Activated CD4-positive, alpha-beta T cell treated with anti-CD3 and anti-CD28 coated beads for 24 hours (primary cell): Measurements from ENCODE around the gene APEX2.
"Not testable (repeated sequence)": the region's sequence is repeated elsewhere in the genome, so short reads cannot be mapped to it uniquely, and the experiment has no call there.

Experiments
- DNase-seq, 2 donors: peaks; one replicate each; pipeline ENCODE4 v3.0.0-alpha.2; 2020; ENCODE audit warnings: low read depth in 2 of 2

APEX2 gene, protein sequence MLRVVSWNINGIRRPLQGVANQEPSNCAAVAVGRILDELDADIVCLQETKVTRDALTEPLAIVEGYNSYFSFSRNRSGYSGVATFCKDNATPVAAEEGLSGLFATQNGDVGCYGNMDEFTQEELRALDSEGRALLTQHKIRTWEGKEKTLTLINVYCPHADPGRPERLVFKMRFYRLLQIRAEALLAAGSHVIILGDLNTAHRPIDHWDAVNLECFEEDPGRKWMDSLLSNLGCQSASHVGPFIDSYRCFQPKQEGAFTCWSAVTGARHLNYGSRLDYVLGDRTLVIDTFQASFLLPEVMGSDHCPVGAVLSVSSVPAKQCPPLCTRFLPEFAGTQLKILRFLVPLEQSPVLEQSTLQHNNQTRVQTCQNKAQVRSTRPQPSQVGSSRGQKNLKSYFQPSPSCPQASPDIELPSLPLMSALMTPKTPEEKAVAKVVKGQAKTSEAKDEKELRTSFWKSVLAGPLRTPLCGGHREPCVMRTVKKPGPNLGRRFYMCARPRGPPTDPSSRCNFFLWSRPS

DNA sequence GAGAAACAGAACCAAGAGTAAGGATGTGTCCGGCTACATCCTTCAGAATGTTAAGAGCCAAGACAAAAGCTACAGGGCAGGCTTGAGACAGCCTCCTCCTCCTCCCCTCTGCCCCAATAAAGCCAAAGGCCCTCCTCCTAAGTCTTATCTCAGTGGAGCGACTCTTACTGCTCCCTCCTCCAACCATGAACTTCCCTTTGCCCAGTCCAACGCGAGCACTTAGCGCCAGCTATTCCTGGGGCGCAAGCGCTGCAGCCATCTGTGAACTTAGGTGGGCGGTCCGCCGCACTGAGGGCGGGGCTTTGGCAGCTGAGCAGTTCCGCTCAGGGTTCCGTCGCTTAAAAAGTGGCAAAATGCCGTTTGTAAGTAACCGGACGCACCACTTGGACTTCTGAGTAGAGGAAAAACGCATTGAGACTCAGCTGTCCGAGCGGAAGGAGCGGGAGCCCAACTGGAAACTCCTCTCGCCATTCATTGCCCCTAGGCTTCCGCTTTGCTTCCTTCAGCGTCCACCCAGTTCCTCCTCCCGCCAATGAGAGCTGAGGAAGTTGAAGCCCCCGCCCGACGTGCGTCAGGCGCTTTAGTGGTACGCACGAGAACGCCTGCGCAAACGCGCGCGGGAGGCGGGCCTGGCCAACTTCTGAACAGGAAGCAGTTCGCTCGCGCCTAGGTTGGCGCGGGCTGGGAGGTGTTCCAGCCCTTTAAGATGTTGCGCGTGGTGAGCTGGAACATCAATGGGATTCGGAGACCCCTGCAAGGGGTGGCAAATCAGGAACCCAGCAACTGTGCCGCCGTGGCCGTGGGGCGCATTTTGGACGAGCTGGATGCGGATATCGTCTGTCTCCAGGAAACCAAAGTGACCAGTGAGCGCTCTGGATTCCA lies at the start of gene APEX2:
Gene APEX2, plus strand, starts transcription at position 647 of the 882 bp plus-strand sequence. Its CDS starts 60 bp downstream, at position 707.
- peak; percentile 72 to 74 for DNase-seq

DNA sequence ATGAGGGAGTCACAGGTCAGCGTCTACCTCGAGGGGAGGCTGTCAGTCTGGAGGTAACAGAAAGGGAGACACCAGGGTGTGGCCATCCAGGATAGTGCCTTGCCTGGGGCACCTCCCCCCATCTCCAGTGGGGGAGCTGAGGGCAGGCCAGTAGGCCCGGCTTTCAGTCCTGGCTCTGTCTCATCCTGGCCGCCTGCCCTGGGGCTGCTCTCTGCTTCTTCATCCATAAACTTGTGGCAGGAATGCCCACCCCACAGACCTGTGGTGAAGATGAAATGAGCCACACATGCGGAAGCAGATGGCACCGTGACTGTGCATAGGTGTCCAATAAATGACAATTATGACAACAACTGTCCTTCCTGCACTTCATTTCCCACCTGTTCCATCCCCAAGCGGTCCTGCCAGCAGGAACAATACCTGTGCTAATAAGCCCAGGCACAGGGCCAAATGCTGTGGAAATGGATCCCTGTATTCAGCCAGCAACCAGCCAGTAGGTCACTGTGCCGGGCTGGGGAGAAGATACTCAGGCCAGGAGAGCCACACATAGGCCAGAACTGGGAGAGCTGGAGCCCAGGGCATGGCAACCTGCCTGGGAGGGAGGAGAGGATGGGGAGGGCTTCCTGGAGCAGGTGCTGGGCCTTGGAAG lies 49.3 kb upstream of the APEX2 start:
- no peak for DNase-seq

DNA sequence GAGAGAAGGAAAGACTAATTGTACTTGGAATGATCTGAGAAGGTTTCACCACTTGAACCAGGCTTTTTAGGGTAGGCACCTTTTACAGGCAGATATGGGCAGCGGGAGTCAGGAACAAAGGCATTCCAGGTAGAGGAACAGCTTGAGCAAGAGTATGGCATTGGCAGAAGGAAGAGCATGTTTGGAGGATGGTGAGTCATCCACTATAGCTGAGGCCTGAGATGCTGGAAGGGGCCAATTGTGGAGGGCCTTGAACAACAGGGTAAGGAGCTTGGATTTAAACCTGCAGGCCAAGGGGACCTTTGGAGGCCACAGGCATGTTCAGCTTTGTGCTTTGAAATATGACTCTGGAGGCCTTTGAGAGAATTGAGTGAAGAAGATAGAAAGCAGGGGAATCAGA lies 38.4 kb upstream of the APEX2 start:
- DNase-seq: no peak

DNA sequence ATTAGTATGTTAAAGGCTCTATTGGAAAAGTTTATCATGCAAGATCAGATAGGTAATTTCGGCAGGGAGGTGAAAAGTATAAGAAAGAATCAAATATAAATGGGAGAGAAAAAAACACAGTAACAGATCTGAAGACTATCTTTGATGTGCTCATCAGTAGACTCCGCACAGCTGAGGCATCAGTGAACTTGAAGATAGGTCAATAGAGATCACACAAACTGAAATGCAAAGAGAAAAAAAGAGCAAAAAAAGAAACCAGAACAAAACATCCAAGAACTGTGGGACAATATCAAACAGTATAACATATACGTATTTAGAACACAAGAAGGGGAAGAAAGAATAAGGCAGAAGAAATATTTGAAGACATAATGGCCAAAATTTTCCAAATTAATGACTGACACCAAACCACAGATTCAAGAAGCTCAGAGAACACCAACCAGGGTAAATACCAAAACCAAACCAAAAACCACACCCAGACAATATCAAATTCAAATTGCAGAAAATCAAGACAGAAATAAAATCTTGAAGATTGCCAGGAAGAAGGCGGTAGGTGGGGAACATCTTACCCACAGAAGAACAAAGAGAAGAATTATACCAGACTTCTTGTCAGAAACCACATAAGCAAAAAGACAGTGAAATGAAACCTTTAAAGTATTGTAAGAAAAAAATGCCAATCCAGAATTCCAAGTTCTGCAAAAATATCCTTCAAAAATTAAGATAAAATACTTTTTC lies 35.2 kb upstream of the APEX2 start:
- no peak for DNase-seq

DNA sequence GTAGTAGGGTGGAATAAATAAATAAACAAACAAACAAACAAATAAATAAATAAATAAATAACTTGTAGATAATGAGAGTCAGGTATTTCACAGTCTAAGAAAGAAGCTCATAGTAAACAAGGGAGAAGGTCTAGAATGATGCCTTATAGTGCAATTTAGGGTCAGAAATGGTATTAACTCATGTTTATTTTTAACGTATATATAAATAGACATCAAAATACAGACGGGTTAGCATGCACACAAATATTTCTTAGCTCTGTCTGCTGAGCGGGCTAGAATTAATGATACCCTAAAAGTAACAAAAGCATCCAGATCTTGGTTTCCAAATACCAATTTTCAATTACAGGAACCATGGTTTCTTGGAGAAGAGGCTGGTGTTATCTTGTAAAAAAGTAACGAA lies 22.8 kb upstream of the APEX2 start:
- no peak for DNase-seq

DNA sequence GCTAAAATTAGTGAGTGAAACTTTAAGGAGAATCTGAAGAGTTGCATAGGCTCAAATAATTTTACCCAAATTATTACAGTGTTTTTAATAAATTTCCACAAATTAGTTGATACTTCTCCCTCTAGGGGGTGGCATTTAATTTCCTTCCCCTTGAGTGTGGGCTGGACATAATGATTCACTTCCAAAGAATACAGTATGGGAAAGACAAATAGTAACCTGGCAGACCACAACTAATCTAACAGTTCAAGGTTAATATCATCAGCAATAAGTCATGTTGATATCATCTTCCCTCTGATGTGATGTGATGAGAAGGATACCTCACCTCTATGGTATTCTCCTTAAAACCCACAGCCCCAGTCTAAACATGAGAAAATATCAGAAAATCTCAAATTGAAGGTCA lies 21.7 kb upstream of the APEX2 start:
- no peak for DNase-seq

DNA sequence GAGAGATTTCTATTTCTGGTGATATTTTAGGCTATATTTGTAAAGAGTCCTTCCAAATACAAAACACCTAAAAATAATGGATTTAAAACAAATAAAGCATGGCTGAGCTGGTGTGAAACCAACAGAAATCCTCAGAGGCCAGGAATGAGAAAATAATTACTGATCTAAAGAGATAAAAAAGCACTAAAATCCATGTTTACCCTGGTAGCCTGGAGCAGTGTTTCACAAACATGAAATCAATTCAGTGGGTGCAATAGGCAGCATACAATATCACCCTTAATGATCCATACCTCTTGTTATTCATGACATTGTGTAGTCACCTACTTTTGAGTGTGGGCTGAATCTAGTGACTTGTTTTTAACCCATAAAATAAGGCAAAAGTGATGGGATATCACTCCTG lies 20.7 kb upstream of the APEX2 start:
- DNase-seq: no peak

DNA sequence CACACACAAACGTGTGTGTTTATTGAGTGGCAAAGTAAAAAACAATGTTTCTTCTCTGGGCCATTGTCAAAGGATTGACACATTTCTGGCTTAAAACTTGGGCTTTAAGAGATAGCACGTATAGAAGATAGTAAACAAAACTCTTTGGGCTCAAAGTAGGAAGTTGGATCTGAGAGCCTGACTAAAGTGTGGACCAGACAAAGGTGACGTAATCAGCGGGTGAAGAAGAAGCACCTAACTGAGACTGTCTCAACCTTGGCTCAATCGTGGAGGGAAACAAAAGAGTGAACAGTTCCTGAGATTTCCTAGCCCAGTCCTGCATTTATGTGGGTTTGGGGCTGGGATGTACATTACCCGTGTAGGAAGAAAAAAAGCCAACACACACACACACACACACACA lies 19.8 kb upstream of the APEX2 start:
- no peak for DNase-seq

DNA sequence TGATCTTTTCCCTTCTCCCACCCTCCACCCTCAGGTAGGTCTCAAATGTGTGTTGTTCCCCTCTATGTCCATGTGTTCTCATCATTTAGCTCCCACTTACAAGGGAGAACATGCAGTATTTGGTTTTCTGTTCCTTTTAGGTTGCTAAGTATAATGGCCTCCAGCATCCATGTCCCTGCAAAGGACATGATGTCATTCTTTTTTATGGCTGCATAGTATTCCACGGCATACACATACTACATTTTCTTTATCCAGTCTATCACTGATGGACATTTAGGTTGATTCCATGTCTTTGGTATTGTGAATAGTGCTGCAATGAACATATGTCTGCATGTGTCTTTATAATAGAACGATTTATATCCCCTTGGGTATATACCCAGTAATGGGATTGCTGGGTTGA lies 16.9 kb upstream of the APEX2 start:
- DNase-seq: not testable (repeated sequence)

DNA sequence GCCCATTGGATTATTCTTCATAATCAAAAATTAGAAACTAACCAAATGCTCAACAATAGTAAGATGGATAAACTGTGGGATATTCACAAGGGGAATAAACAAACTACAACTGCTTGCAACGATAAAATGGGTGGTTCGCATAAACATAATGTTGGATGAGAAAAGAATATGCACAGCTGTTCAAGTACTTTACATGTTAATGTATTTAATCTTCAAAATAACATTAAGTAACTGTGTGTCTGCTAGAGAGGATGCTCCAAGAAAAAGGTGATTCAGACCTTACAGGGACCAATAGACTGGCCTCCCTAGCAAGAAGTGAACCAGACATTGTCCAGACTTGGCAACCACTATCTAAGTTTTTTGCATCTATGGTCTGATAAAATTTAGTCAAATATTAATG lies 8.5 kb upstream of the APEX2 start:
- no peak for DNase-seq

DNA sequence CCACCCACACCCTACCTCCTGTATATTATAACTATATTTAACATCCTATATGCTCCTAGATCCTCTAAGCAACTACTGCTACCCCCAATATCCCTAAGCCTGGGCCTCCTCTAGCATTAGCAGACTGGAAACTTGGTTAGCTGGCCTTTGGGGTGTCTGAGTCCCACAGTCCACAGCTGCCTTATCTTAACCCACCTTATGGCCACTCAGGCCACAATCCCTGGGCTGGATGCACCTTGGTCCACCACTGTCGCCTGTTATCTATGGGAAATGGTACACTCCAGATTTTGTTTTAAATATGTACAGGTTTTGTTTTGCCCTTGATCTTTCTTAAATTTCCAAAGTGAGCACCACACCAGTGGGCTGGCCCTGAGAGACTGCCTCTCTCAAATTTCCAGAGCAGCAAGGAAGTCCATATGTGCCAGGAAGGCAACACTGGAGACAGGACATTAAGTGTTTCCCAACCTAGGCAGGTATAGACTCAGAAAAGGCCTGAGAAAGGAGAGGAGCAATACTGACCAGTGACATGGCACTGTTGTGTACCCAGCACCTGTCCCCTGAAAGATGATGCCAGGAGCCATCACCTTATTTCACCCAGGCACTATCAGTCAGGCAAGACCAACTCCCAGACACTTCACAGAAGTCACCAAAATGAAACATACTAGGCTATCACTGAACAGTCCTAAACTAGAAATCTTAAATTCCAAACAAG lies 7.1 kb upstream of the APEX2 start:
- no peak for DNase-seq

DNA sequence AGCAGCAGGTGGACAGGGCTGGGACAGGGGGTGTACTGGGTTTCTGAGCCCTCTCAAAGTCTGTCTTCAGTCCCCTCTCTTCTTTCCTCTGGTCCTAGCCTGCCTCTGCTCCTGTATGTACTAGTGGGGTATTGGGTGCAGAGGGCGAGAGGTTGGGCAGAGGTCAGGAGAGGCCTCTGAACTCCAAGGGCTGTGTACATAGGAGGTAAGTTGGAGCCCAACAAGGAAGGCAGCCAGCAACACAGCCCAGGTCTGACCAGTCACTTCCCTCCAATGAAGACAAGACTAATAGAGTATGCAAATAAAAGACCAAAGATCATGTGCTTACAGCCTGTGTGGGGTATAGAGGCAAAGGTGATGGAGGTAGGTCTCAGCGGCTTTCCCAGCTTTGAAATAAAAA lies 6.1 kb upstream of the APEX2 start, which contains the start of gene PFKFB1:
Gene PFKFB1, minus strand, starts transcription at position 90 of the 400 bp plus-strand sequence. CDS start 181 bp downstream, outside the sequence.
- no peak for DNase-seq

DNA sequence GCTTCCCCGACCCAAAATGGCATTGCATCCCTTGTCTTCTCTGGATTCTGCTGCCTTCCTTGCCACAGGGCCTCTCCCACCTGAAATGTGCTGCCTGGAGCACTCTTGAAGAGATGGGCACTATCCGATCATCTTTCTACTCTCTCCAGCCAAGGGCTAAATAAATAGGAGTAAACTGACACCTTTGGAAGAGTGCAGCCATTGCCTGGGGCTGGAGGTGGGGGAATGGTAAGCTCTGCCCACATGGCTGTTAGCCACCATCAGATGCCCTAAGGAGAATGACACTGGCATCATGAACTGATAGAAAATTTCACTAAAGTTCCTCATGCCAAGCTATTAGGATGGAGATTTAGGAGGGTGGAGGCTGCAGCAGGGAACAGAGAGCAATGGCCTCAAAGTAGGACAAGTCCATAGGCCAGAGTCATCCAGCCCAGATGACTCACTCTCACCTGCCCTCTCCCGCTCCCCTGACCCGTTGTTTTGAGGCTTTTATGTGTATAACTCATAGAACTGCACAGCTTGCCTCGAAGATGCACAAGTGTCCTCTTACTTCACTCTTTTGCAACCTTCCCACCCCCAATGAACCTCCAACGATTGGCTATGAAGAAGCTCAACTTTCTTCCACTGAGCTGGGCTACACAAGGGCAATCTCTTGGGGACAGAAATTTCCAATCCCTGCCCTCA lies 5.4 kb upstream of the APEX2 start:
- DNase-seq: no peak

DNA sequence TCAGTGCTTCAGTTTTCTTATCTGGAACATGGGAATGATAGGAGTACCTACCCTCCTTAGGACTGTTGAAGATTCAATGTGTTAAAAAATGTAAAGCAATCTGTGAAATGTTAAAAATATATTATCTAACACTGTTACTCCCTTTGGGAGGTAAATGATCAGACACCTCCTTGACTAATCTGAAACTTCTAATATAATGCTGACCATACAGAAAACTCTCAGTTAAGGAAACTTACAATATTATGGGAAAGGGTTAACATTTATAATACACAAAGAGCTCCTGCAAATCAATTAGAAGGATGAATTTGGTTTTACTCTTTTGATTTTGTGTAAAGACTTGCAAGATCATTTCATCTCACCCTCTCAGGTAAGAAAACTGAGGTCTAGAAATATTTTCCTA lies 4.5 kb upstream of the APEX2 start:
- DNase-seq: no peak

DNA sequence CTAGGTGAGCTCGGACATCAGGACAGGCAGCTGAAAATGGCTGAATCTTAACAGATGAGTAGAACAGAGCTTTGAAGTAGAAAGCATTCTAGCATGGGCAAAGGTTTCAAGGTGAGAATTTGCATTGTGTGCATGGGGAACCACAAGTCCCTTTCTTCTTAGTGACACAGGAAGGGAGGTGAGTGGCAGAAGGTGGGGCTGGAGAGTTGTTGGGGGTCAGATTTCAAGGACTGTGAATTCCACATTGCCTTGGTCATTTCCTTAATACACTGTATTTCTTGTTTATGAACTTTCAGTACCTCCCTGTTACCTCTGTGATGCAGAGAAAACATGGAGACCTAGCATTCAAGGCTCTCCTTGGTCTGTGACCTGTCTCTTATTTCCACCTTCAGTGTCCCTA lies 4.1 kb downstream of the APEX2 start:
- DNase-seq: no peak

DNA sequence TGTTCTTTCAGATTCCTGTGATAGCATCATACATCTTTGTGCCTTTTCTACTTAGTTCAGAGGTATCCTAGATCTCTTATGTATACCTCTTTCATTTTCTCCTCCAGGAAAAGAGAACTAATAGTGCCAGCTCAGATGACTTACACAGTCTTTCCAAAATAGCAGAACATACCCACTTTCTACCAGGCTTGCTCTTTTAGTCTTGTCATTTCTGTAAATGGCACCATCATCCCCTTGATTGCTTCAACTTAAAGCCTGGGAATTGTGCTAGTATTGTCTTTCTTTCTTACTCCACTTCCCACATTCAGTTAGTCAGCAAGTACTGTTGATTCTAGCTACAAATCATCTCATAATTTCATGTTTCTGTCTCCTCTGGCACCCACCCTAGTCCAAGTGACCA lies 5.1 kb downstream of the APEX2 start:
- DNase-seq: no peak

DNA sequence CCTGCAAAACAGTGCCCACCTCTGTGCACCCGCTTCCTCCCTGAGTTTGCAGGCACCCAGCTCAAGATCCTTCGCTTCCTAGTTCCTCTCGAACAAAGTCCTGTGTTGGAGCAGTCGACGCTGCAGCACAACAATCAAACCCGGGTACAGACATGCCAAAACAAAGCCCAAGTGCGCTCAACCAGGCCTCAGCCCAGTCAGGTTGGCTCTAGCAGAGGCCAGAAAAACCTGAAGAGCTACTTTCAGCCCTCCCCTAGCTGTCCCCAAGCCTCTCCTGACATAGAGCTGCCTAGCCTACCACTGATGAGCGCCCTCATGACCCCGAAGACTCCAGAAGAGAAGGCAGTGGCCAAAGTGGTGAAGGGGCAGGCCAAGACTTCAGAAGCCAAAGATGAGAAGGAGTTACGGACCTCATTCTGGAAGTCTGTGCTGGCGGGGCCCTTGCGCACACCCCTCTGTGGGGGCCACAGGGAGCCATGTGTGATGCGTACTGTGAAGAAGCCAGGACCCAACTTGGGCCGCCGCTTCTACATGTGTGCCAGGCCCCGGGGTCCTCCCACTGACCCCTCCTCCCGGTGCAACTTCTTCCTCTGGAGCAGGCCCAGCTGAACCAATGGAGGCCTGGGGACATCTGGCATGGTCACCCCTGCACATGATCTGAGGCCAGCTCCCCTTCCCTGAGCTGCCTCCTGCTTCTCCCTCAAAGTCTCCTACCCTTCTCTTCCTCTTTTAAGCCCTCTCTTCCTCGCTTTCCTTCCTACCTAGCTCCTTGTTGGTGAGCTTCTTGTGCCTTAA lies 6.9 kb downstream of the APEX2 start:
- no peak for DNase-seq

DNA sequence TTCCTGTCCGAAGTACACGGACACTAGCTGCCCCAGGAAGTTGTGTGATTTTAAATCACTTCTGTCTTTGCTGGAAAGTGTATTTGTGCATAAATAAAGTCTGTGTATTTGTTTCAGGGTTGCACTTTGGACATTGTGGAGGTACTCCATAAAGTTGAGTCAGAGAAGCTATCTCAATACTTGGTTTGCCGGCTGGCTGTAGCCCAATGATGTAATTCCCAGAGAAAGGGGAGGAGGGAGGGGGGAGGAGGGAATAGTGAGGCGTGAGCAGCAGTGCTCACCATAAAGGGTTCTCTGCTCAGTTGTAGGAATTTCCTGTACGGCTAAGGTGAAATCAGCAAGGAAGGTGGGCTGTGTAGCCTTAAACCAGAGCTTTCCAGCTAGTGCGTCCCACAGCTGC lies 7.5 kb downstream of the APEX2 start:
- DNase-seq: no peak
